GM10248 (cell line): Measurements from ENCODE around the gene CNPY3.

Experiments used
- CTCF ChIA-PET: fragments of 300-600 bp; sonication (Branson Sonifier 250); formaldehyde crosslinking; extraction: SDS; loops from one replicate; lab custom pipeline; 2021; ENCODE audit warnings: antibody characterized with exemption; lab: Yijun Ruan, JAX
- POLR2A ChIA-PET: fragments of 350-650 bp; sonication (Branson Sonifier 250); formaldehyde crosslinking; extraction: SDS; loops from one replicate; lab custom pipeline; 2020; ENCODE audit warnings: antibody characterized with exemption; lab: Yijun Ruan, JAX
- DNase-seq: peaks from one replicate; pipeline ENCODE4 v3.0.0; 2012; ENCODE audit errors: extremely low spot score
- TF ChIP-seq, protein P1 (sequence below): IDR thresholded peaks from 2 replicates; pipeline ENCODE4 v1.5.1; 2012; ENCODE audit warnings: mild to moderate bottlenecking, low read depth; ENCODE audit errors: extremely low read depth, missing control alignments, control extremely low read depth

Gene CNPY3

DNA sequence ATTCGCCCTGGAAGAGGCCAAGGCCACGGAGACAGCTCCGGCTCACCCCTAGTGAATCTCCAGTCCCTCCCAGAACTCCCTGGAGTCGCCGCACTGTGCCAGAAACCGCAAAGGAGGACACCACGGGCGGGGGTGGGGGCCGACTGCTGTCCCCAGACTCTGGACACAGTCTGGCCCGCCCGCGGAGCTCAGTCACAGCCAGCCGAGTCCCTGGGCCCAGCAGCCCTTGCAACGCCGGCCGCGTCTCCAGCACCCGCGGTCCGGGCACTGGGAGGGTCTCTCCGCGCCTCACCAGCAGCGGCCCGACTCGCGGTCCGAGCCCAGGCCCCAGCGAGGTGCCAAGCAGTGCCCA lies 49.2 kb downstream of the CNPY3 start:
- ChIA-PET CTCF (interaction anchor here (1.1 to 1.7 kb wide), 6 partner anchors 9 to 77 kb away, joined by 4 to 5 read pairs (median 4); no protein-coding TSS in a partner anchor), POLR2A (interaction anchor here (0.5 to 1.1 kb wide), 5 partner anchors 34 to 648 kb away, joined by 3 to 6 read pairs (median 5); partner anchors contain the start of genes CNPY3, KLHDC3 and MEA1)
- DNase-seq = no peak

DNA sequence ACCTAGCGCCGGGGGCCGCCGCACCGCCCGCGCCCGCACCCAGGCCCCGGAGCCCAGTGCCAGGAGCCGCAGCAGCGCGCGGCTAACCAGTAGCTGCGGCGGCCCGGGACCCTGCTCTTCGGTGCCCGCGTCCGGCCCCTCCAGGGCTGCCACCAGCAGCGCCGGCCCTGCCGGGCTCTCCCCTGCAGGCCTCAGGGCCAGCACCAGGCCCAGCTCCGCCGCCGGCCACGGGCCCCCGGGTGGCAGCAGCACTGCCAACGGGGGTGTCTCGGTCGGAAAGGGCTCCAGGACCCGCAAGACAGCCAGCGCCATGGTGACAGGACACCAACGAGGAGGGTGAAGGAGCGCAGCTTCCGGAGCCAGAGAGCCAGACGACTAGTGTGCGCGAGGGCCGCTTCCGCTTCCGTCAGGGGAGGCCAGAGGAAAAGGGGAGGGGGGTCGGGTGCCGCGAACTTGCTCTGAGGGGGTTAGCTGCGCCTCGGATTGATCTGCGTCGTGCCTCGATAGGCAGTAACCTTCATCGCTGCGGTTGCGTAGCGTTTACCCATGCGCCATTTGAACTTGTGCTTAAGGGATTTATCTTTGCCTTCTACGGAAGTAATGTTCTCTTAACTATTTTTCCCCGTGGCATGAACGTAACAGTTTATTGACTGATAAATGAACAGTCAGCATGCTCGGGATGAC lies 49.7 kb downstream of the CNPY3 start, which contains the start of gene PEX6:
PEX6 (minus strand) TSS at position 343 of the 684 bp plus-strand sequence; CDS start at position 312, 31 bp downstream.
- TF ChIP-seq, protein P1, sequence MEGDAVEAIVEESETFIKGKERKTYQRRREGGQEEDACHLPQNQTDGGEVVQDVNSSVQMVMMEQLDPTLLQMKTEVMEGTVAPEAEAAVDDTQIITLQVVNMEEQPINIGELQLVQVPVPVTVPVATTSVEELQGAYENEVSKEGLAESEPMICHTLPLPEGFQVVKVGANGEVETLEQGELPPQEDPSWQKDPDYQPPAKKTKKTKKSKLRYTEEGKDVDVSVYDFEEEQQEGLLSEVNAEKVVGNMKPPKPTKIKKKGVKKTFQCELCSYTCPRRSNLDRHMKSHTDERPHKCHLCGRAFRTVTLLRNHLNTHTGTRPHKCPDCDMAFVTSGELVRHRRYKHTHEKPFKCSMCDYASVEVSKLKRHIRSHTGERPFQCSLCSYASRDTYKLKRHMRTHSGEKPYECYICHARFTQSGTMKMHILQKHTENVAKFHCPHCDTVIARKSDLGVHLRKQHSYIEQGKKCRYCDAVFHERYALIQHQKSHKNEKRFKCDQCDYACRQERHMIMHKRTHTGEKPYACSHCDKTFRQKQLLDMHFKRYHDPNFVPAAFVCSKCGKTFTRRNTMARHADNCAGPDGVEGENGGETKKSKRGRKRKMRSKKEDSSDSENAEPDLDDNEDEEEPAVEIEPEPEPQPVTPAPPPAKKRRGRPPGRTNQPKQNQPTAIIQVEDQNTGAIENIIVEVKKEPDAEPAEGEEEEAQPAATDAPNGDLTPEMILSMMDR = no peak
- POLR2A ChIA-PET = interaction anchor here (0.5 to 1.1 kb wide), 7 partner anchors 26 to 647 kb away, joined by 3 to 6 read pairs (median 5); partner anchors contain the start of genes CNPY3, KLHDC3 and MEA1
- peak; percentile 93 for DNase-seq
- CTCF ChIA-PET = interaction anchor here (1.1 to 1.7 kb wide), 7 partner anchors 9 to 78 kb away, joined by 3 to 5 read pairs (median 4); no protein-coding TSS in a partner anchor

More for the DNA sequence above, 49.2 kb downstream of the CNPY3 start:
- TF ChIP-seq, protein P1 = no peak

DNA sequence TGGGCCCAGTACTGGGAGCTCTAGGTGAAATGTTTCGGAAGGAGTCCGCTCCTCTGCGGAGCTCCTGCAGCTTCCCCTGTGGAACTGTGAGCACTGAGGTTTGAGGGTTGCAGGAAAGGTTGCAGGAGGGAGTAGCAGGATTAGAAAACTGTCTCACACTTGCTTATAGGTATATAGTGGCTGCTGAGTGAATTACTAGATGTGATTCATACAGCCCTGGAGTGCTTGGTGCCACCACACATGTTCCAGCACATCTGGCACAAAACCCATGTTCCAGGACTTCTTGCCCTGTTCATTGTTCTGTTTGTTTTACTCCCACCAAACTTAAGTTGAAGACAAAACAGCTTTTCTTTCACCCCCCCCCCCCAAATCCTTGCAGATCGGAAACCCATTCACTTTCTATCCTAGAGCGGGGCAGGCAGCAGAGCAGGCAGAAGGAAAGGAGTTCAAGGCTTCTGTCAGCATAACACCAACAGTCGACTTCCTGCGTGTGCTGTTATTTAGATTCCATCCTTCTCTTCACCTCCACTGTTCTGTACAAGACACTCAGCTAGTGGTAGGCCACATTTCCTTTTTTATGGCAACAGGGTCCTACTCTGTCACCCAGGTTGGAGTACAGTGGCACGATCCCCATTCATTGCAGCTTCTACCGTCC lies 50.4 kb downstream of the CNPY3 start:
- ChIA-PET CTCF (interaction anchor here (1.0 to 1.7 kb wide), 9 partner anchors 8 to 79 kb away, joined by 3 to 5 read pairs (median 4); no protein-coding TSS in a partner anchor), POLR2A (interaction anchor here (0.6 to 1.0 kb wide), 2 partner anchors 27 to 195 kb away, joined by 3 to 4 read pairs; no protein-coding TSS in a partner anchor)
- TF ChIP-seq, protein P1 = no peak
- no peak for DNase-seq

DNA sequence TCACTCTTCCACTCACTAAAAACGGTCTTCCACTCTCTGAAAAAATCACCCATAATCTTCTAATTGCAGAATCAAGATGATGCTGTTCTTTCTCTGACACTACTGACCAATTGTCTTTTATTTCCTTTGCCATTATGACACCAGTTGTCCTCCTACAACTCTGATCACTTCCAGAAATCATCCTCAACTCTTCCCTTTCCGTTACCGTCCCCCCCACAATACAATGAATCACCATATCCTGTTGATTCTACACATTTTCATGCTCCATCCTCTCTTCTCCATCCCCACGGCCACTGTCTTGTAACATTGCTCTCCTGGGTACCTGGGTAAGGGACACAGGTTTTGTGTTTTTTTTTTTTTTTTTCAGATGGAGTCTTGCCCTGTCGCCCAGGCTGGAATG lies 52.6 kb downstream of the CNPY3 start:
- TF ChIP-seq, protein P1 = no peak
- ChIA-PET POLR2A (no interaction called here), CTCF (interaction anchor here (1.4 kb wide), 1 partner anchor 22 kb away, joined by 4 read pairs; no protein-coding TSS in a partner anchor)
- no peak for DNase-seq

DNA sequence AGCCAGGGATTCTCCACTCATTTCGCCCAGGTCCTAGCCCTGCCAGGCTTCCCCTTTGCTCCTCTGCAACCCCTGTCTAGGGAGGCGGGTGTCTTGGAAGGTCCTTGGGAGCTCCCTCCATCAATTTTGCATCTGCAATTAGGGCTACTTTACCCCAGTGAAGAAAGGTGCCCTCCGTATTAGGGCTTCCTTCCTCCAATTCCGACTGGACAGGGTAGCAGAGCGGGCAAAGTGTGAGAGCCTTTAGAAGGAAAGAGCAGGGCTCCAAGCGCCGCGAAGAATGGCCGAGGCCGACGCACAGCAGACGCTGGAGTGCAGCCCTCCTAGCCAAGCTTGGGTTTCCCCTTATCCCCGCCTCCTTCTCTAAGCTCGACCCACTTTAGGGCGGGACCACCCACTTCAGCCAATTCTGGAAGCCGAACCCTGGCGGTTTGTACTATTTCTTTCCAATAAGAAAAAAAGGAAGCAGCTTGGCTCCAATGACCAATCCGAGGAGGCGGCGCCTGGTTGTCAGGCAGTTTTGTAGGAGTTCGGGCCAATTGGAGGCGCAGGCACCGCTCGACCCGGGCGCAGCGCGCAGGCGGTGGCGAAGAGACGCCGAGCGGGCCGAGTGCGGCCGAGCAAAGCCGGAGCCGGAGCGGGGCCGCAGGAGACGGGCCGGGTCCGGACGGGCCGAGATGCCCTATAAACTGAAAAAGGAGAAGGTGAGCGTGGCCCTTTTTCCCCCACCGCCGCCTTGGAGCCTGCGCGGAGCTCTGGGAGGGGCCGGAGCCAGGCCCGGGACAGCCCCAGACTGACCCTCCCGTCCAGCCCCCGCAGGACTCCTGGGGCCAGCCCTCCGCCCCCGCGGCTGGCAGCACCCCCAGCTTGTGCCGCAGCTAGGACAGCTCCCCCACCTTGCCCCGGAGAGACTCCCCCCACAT lies 55.0 kb downstream of the CNPY3 start, which contains the start of gene PPP2R5D:
PPP2R5D (plus strand) TSS at position 570 of the 923 bp plus-strand sequence; CDS start at position 678, 108 bp downstream.
- peak; percentile 97 for DNase-seq
- TF ChIP-seq, protein P1 = no peak
- ChIA-PET POLR2A (interaction anchor here (0.6 to 1.5 kb wide), 10 partner anchors 12 to 1196 kb away, joined by 3 to 11 read pairs (median 4); partner anchors contain the start of gene CNPY3), CTCF (interaction anchor here (0.7 to 1.8 kb wide), 7 partner anchors 10 to 37 kb away, joined by 3 to 6 read pairs (median 4); partner anchors contain the start of genes KLHDC3 and RRP36)
